ENCODE measurements around the gene KMO.

KMO gene

DNA sequence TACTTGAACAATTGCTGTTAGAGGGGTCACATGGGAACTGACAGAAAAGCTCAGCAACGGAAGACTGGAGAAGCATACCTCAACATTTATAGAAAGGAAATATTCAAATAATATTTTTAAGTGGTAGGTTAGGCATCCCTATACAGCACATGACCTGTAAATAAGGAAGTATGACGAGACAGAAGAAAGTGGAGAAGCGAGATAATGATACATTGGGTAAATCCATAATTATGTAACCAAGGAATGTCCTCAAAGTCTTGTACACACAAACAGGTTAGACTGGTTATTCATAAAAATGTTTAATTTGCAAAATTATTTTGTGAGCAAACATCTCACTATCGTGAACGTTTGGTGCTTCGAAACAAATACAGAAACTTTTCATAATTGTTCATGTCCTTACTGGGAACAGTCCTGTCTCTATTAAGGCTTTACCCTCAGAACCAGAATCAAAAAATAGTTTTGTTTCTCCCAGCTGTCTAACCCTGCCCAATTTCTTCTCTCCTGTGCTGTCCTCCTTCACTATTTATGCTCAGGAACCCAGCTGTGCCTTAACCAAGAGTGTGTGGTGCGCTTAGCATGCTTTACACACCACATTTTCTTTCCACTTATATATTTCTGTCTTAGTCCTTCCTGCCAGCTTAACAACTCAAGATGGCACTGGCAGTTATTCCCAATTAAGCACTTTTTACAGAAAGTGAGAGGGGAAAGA, 10.2 kb downstream of the KMO start:
- peak; percentile 50 for DNase-seq

DNA sequence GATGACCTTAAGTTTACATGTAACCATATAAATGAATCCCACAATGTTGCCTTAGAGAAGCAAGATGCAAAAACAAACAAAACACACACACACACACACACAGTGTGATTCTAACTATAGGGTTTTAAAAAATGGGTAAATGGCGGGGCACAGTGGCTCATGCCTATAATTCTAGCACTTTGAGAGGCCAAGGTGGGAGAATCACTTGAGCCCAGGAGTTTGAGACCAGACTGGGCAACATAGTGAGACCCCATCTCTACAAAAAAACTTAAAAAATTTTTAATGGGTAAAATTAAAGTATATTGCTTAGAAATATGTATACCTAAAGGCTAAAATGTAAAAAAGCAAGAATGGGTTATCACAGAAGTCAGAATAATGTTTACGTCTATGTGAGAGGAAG, 15.8 kb downstream of the KMO start:
- no peak for DNase-seq

DNA sequence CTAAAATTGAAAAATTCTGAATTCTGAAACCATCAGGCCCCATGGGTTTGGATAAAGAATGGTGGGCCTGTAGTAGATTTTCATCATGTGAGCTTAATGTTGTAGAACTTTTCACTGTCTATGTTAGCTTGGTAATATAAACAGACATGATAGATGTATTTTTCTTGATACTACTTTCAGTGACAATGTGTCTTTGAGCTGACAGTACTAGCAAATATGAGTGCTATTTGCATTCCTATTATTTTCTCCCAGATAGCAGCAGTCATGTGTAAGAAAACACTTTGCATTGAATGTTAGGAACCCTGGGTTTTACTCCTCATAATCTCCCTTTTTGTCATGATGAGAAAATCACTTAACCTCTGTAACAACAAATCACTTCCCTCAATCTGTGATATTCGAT, 18.1 kb downstream of the KMO start:
- no peak for DNase-seq

DNA sequence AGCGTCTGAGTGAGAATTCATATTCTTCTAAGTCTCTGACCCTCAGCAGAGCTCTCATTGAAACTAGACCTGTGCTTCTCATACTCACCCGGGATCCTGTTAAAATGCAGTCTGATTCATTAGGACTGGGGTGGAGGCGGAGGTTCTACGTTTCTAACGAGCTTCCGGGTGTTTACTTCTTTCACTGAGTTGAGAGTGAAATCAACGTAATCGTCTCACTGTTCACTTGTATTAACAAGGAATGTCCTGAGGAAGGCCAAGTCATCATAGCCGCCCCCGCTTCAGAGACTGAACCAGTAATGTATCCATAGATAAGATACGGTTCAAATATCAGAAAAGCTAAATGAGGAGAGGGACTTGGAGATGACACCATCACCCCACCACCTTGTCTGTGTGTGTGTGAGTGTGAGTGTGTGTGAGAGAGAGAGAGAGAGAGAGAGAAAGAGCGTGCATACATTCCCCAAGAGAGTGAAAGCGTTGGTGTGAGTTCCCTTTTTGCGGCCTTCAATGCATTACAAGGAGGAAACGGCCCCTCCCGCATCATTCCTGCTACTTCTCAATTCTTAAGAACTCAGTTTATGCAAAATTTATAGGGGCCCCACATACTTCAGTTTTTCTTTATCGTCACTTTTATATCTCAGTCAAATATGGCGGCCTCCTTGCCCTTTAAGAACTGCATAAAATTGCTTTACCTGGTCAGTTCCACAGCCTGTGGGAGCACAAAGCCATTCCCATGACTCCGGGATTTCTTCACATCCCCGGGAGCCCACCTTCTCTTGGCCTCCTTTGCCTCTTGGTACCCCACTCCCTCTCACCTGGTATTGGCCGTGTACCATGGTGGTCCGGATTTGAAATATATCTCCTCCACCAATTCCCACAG, 19.8 kb downstream of the KMO start:
- DNase-seq: no peak

DNA sequence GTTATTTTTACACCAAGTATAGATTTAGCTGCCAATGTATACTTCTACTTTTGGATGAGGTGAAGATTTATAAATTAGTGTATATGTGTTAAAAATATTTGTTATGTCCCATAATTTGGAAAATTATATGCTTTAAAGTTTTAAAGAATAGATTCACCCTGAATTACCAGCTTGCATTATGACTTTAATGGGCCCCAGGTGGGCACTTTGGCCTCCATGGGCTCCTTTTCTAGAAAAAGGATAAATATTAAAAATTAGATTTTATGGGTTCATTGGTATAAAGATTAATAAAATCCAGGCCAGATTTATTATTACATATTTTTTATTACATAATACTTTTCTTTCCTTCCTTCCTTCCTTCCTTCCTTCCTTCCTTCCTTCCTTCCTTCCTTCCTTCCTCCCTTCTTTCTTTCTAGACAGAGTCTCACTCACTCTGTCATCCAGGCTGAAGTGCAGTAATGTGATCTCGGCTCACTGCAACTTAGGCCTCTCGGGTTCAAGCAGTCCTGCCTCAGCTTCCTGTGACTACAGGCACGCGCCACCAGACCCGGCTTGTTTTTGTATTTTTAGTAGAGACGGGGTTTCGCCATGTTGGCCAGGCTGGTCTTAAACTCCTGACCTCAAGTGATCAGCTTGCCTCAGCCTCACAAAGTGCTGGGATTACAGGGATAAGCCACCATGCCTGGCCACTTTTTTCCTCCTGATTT, 21.9 kb downstream of the KMO start:
- DNase-seq: no peak

DNA sequence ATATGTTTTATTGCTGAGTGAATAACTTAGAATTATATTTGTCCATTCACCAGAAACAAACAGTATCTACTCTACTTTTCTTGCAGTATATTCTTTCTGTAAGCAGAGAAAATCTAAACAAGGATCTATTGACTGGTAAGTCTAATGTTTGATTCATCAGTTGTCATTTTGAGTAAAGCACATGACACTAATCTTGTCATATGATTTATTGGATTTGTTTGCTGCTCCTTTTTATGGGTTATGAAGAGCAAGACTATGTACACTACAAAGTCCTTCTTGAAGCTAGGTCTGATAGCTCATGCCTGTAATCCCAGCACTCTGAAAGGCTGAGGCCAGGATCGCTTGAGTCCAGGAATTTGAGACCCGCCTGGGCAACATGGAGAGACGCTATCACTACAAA, 23.3 kb downstream of the KMO start:
- no peak for DNase-seq

DNA sequence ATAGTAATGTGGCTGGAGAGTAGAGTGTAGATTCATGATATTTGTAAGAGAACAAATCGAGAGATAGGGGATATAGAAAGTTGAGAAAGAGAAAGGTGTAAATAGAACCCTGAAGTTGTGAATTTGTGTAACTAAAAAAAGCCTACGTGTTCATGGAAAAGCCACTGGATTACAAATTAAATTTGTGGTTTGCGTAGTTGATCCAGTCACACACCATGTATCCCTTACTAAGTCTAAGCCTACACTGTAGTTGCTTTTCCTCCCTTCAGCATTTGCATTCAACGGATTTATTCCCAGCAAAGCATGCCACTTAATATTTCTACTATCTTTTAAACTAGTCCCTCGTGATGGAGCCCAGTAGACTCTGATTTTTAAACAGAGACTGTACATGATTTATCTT, 24.9 kb downstream of the KMO start:
- DNase-seq: no peak

DNA sequence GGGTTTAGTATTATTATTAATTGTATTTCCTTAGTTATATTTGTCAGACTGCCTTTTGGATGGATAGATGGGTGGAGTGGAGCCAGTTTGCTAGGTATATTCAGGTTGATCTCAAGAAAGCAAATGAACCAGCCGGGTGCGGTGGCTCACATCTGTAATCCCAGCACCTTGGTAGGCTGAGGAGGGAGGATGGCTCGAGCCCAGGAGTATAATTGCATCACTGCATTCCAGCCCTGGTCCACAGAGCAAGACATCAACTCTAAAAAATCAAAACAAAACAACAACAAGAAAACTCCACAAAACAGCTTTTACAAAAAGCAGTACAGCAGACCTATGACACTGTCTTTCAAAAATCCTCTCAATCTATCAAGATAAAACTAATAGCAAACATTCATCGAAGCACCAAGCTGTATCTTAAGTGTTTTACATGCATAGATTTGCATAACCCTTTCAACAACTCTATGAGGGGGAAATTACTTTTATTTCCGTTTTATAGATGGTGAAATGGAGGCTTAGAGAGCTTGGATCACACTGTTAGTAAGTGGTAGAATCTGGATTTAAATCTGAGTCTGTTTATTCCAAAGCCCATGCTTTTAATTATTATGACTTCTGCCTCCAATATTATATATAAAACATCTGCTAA, 25.5 kb downstream of the KMO start:
- DNase-seq: no peak

DNA sequence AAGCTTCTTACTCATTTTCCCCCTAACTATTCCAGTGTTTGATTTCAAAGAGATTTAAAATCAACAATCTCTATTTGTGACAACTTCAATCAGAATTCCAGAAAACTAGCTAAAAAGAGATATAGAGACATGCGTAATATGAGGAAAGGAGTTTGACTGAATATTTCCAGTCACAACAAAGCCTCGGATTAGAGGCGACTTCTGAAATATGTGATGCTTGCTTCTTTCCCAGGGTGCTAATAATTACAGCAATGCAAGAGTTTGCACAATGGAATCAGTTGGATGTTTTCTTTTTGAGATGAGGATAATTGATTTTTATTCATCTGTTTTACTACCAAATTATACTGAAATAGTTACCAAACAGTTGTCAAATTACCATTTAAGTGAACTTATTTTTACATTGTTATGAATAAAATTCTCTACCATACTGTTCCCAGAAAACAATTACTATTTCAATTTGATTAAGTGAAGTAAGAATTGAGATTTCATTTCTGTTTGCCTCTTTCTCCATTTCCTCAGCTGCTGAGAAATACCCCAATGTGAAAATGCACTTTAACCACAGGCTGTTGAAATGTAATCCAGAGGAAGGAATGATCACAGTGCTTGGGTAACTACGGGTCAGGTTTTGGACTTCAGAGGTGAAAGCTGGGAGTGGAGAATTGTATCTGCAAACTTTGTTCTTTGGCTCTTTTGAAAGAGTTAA, 28.1 kb downstream of the KMO start:
- no peak for DNase-seq

DNA sequence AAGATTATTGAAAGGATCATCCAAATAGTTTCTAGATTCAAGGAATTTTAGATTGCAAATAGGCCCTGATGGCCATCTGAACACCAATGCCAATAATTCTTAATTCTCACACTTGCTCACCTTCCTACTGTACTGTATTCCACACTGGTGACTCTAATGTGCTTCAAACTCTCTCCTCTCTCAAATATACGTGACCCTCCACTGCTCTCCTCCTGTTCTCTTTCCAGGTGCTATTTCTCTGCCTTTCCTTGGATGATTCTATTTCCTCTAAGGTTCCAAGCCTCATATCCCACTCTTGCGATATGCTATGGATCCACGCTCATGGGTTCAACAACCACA, 28.6 kb downstream of the KMO start:
- no peak for DNase-seq

DNA sequence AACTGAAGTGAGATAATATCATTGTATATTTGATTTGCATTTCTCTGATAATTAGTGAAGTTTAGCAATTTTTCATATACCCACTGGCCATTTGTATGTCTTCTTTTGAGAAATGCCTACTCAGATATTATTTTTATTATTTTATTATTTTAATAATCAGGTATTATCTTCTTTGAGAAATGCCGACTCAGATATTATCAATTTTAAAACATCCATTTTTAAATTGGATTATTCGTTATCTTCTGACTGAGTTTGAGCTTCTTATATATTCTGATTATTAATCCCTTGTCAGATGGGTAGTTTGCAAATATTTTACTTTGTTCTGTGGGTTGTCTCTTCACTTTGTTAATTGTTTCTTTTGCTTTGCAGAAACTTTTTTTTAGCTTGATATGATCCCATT, 37.7 kb downstream of the KMO start:
- no peak for DNase-seq

DNA sequence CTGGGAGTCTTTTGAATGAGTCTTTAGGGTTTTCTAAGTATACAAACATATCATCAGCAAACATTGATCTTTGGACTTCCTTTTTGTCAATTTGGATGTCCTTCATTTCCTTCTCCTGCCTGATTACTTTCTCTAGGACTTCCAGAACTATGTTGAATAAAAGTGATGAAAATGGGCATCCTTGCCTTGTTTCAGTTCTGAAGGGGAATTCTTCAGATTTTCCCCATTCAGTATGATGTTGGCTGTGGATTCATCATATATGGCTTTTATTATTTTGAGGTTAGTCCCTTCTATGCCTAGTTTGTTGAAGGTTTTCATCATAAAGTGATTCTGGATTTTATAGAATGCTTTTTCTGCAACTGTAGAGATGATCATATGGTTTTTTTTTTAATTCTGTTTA, 42.0 kb downstream of the KMO start:
- DNase-seq: no peak

DNA sequence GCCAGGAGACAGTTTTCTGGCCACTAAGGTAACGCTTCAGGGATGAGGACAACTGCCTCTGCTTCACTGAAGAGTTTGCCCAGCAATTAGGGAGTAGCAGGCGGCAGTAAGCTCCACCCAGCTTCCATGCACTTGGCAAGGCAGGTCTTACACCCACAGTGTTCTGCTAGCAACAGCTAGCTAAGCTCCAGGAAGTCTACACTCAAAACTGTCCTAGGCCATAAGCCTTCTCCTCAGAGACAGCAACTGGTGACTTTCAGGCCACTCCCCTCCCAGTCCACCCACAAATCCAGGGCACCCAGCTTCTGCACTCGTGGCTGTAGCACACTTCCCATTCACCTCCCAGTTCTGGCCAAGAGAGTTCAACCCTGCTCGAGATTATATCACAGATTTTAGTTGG, 47.3 kb downstream of the KMO start:
- peak; percentile 52 for DNase-seq

DNA sequence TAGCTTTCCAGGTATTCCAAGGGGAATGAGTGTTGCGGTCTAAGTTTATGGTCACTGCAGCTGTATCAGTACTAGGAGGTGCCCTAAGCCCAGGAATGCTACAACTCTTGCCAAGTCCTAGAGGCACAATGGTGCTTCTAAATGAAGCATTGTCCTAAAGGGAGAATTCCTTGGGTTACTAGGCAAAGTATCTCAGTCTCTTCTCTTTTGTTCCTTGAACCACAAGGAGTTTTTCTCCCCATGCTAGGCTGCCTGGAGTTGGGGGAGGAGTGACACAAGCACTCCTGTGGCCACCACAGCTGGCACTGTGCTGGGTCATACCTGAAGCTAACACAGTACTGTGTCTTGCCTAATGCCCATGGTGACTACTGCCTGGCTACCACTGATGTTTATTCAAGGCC, 50.7 kb downstream of the KMO start:
- DNase-seq: peak; percentile 86

DNA sequence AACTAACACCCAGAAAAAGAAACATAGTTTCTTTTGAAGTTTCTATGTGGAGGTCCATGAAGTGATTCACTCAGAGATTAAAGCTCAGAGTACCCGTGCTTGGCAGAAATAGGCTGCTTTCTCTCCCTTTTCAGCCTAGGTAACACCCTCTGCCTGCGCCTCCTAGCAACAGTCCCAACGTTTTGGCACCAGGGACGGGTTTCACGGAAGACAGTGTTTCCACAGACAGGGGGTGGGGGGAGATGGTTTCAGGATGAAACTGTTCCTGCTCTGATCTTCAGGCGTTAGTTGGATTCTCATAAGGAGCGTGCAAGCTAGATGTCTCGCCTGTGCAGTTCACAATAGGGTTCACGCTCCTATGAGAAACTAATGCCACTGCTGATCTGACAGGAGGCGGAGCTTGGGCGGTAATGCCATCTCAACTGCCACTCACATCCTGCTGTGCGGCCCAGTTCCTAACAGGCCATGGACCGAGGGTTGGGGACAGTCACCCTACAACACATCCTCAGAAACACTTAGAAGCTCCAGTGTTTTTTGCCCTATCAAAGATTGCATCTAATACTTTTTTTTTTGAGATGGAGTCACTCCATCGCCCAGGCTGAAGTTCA, 54.8 kb downstream of the KMO start:
- no peak for DNase-seq

DNA sequence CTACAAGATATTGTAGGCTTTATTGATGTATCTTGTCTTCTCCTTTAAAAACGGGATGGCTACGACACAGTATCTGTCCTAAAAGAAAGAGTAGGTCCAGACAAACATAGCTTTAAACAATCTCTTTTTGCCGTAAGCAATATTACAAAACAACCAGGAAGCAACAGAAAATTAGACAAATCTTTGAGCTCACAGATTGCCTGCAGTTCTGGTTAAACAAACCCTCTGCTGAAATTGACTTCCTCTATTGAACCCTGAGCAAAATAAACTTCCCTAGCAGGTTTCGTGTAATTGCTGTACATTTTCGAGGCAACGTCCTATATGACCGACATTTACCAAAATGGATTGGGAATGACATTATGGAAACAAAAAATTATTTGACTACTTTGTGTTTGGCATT, 57.3 kb downstream of the KMO start:
- no peak for DNase-seq

DNA sequence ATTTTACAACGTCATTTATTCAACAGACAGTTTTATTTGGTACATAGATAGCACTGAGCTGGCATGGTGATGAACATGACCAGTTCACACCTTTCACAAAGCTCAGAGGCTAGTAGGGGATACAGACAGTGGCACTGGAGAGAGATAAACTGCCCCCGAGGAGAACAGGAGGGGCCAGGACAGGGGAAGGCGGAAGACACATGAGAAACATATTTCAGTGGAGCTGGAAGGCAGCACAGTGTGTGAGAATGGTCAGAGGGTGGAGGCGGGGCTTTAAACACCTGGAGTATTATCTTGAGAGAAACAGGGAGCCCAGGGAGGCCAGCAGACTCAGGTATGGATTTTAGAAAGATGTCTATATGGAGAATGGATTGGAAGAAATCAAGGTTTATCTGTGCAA, 58.5 kb downstream of the KMO start:
- peak; percentile 5 for DNase-seq

DNA sequence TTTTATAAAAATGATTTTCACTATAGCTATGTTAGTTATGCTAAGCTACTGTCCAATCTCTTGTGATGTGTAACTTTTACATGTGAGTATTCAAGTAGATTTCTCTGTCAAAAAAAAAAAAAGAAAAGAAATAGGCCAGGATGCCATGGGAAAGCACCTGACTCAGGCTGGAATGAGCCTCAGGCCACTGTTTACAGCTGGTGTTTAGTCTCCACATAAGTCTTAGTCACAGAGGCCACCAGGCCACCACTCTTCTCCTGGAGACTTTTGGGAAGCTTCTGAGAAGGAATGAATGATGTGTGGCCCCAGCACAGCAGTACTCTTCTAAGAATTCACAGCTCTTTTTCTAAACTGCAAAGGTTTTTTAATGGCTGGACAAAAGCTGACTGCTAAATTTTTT, 59.1 kb downstream of the KMO start:
- peak; percentile 14 for DNase-seq

DNA sequence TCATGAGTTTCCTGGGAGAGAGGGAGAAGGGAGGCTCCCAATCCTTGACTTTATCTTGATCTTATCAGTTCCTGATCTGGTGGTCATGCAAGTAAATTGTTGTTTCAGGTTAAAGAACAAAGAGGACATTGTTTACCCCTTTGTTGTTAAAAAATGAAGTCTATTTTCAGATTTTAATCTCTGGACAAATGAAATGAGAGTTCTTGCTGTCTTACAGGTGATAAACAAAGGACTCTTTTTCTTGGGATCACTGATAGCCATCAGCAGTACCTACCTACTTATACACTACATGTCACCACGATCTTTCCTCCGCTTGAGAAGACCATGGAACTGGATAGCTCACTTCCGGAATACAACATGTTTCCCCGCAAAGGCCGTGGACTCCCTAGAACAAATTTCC, 59.6 kb downstream of the KMO start:
- no peak for DNase-seq

DNA sequence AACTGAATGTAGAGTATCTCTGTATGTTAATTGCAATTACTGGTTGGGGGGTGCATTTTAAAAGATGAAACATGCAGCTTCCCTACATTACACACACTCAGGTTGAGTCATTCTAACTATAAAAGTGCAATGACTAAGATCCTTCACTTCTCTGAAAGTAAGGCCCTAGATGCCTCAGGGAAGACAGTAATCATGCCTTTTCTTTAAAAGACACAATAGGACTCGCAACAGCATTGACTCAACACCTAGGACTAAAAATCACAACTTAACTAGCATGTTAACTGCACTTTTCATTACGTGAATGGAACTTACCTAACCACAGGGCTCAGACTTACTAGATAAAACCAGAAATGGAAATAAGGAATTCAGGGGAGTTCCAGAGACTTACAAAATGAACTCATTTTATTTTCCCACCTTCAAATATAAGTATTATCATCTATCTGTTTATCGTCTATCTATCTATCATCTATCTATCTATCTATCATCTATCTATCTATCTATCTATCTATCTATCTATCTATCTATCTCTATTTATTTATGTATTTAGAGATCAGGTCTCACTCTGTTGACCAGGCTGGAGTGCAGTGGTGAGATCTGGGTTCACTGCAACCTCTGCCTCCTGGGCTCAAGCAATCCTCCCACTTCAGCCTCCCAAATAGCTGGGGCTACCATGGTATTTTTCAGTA, 60.2 kb downstream of the KMO start:
- DNase-seq: no peak

DNA sequence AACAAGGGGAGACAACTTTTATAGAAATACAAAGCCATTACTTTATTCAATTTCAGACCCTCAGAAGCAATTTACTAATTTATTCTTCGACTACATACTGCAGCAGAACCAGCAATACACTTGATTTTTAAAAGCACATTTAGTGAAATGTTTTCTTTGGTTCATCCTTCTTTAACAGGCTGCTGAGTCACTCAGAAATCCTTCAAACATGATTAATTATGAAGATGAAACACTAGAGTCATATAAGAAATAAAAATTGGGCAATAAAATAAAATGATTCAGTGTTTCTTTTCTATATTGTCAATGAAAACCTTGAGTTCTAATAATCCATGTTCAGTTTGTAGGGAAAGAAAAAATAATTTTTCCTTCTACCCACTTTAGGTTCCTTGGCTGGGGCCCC, 61.0 kb downstream of the KMO start:
- DNase-seq: no peak

DNA sequence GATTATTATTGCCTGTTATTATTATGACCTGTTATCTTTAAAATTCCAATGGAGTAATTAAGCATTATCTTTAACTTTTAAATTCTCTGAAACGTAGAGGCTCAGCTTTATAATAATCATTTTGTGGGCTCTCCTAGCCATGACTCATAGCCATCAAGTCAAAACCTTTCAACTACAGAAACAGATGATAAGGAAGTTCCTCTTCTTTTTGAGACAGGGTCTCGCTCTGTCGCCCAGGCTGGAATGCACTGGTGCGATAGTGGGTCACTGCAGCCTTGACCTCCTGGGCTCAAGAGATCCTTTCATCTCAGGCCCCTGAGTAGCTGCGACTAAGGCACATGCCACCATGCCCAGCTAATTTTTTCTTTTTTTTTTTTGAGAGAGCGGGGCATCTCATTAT, 64.5 kb downstream of the KMO start:
- DNase-seq: no peak

Data from DMS53 (cell line).